Stimulated activated naive B cell treated with anti-CD40 and anti-IgM and Interleukin-4, amounts not matched to agents 10 μg/mL and 1 μg/mL and 100 μg/mL, for 72 hours (primary cell): ENCODE measurements around the gene SIAH2.

Experiments
- ATAC-seq, 2 donors: fragments of 150-1000 bp; cut with Tn5 transposase; replicated peaks; 2 replicates each; pipeline ENCODE4 v1.10.0; 2021; ENCODE audit warnings: moderate library complexity in 1 of 2
- DNase-seq: peaks from one replicate; pipeline ENCODE4 v3.0.0; 2021
- H3K27ac Mint-ChIP-seq: one replicate; pipeline ENCODE4 v1.8.0; 2022; ENCODE audit warnings: mild to moderate bottlenecking, mixed read lengths
- H3K27me3 Mint-ChIP-seq, 2 donors: one replicate each; pipeline ENCODE4 v1.8.0; 2022; ENCODE audit warnings: mixed read lengths in 2 of 2
- H3K36me3 Mint-ChIP-seq, 2 donors: one replicate each; pipeline ENCODE4 v1.8.0; 2022; ENCODE audit warnings: mixed read lengths in 2 of 2, mild to moderate bottlenecking in 1 of 2
- H3K4me1 Mint-ChIP-seq, 2 donors: one replicate each; pipeline ENCODE4 v1.8.0; 2022; ENCODE audit warnings: mixed read lengths in 2 of 2, mild to moderate bottlenecking in 1 of 2
- H3K4me3 Mint-ChIP-seq, 2 donors: one replicate each; pipeline ENCODE4 v1.8.0; 2022; ENCODE audit warnings: mild to moderate bottlenecking in 2 of 2, mixed read lengths in 2 of 2, moderate library complexity in 1 of 2
- H3K9me3 Mint-ChIP-seq, 2 donors: one replicate each; pipeline ENCODE4 v1.8.0; 2022; ENCODE audit warnings: mixed read lengths in 2 of 2, mild to moderate bottlenecking in 1 of 2

The SIAH2 gene

DNA sequence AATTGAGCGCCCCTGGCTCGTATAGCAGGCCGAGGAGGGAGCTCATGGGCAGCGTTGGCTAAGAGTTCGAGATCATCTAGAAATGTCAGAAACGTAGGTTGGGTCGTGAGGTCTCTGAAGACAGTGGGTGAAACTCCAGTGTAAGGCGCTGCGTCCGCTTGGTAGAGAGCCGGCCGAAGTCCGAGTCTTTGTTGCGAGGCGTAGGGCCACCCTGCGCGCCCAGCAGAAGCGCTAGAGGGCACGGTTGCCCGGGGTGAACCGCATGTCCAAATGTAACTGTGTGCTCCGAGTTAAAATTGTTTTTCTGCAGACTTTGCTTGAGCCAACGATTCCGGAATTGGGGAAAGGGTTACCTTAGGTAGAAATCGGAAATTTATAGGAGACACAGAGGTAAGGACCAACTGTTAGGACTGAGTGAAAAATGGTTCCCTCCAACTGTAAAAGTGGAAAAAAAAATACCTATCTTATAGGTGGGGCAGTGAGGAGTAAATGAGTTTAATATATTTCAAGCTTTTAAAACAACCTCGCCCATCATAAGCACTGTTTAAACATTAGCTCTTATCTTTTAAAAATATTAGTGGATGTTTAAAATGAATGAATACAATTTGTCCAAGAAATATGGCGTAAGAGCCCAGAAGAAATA, 993 bp upstream of the SIAH2 start:
- peaks cover 28 to 48% of the 10 kb centered on the region in 2 donors for H3K36me3 Mint-ChIP-seq
- H3K4me1 Mint-ChIP-seq: peaks cover 33 to 57% of the 10 kb centered on the region in 2 donors
- peak overlapping the region; percentile 94 to 100 for H3K4me3 Mint-ChIP-seq
- no peaks in the 10 kb centered on the region for H3K9me3 Mint-ChIP-seq
- peak overlapping the region; percentile 100 for H3K27ac Mint-ChIP-seq
- DNase-seq: peak; percentile 43
- peak; percentile 5 to 8 for ATAC-seq
- H3K27me3 Mint-ChIP-seq: no peaks in the 10 kb centered on the region

DNA sequence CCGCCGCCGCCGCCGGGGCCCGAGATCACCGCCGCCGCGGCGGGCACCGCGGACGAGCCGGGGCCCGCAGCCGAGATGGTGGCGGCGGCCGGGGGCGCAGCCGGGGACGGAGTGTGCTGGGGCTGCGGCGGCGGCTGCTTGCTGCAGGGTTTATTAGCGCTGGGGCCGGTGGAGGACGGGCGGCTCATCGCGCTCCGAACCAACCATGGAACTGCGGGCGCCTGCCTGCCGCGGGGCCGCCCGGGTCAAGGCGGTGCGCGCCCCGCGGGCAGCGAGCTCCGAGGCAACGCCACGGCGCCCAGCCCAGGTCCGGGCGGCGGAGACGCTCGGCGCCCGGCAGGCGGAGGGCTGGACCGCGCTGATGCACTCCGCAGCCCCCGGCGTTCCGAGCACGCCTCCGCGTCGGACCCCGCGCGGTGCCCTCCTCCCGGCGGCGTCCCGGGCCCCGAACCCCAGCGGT, 277 bp downstream of the SIAH2 start:
- Mint-ChIP-seq H3K4me1 (peaks cover 36 to 64% of the 10 kb centered on the region in 2 donors), H3K4me3 (peak overlapping the region; percentile 96 to 100), H3K36me3 (peaks cover 36 to 56% of the 10 kb centered on the region in 2 donors), H3K27me3 (no peaks in the 10 kb centered on the region), H3K27ac (peak overlapping the region; percentile 100), H3K9me3 (no peaks in the 10 kb centered on the region)
- DNase-seq (no peak), ATAC-seq (no peak)

DNA sequence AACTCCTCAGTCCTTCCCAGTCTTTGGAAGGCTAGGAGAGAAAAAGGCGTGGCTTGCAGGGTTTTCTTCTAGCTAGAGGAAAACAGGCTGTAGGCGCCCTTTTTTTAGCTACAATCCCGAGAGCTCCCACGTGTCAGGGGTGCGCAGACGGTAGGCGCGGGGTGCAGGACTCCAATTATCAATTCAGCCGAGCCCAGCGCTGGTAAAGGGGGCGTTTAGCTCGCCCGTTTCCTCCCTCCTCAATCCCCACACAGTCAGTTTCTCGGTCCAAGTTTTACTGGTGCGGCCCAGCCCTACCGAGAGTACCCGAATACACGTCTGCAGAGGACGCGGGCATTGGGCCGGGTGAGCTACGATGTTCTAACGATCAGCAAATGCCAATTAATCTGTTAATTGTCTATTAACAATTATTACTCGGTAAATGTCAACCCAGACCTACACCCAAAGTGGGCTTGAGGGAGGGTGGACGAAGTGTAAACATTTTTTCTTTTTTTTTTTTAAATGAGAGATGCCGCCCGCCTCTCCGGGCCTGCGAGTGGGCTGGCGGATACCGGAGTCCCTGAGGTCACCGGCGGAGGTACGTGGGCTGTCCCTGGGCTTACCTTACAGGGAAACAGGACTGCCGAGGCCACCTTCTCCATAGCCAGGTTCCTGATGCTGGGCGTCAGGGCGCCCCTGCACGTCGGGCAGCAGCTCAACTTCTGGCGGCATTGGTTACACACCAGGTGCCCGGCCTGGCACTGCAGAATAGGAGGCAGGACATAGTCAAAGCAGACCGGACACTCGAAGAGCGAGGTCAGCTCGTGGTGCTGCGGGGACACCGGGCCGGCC, 923 bp downstream of the SIAH2 start:
- no peak for DNase-seq
- Mint-ChIP-seq H3K27ac (peak overlapping the region; percentile 99), H3K4me3 (peak overlapping the region; percentile 93 to 96), H3K27me3 (no peaks in the 10 kb centered on the region), H3K9me3 (no peaks in the 10 kb centered on the region), H3K36me3 (peaks cover 39 to 61% of the 10 kb centered on the region in 2 donors), H3K4me1 (peaks cover 35 to 64% of the 10 kb centered on the region in 2 donors)
- no peak for ATAC-seq

DNA sequence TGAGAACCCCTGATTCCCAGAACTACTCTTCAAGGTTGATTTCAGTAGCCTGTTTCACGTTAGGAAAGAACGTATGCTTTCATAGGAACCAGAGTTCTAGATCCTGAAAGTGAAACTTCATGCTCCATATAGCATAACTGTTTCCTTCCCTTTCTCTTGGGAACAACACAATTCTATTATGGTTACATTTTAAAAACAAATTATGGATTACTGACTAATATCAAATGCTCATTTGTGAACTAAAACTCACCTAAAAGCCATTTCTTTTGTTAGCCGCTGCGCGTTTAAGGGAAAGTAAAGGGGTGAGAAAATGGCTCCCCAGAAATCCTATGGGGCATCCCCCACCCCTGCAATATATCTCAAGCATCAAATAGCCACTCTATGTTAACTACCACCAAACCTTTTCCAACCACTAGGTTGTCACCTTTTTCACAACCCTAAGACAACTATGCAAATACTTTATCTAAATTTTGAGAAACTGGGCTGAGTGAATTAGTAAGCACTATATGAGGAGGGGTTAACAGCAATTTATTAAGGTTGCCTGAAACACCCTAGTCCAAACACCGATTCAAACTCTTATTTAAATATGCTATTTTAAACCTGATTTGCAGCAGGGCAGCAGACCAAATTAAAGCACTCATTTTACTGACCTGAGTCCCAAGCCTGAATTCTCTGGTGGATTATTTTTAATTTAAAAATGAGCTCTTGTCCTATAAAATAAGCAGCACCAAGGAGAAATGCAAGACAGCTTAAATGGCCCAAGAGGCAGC, 2.4 kb downstream of the SIAH2 start:
- H3K4me1 Mint-ChIP-seq: peaks cover 26 to 64% of the 10 kb centered on the region in 2 donors
- peak overlapping the region; percentile 93 to 96 for H3K4me3 Mint-ChIP-seq
- ATAC-seq (peak; percentile 54 to 60), DNase-seq (peak; percentile 75)
- peak overlapping the region; percentile 99 for H3K27ac Mint-ChIP-seq
- H3K27me3 Mint-ChIP-seq: no peaks in the 10 kb centered on the region
- no peaks in the 10 kb centered on the region for H3K9me3 Mint-ChIP-seq
- H3K36me3 Mint-ChIP-seq: peaks cover 47 to 75% of the 10 kb centered on the region in 2 donors

DNA sequence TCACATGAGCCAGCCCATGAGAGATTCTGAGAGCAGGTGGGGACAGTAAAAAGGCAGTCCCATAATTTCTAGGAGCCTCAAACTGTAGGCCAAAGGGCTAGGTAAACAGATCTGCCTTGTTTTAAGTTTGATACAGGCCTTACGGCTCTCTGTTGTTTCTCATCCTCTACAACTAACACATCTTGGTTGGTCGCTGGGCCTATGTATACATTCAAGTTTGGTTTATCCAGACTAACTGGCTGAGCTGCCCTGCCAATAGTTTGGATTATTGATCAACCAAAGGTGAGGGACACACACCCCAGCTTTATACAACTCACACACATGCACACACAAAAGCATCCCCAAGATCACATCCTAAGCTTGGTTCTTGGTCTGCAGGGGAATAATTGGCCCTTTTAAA, 3.0 kb downstream of the SIAH2 start:
- Mint-ChIP-seq H3K36me3 (peaks cover 49 to 78% of the 10 kb centered on the region in 2 donors), H3K4me3 (peak overlapping the region; percentile 93 to 96), H3K27me3 (no peaks in the 10 kb centered on the region), H3K4me1 (peaks cover 23 to 58% of the 10 kb centered on the region in 2 donors), H3K9me3 (no peaks in the 10 kb centered on the region), H3K27ac (peak overlapping the region; percentile 99)
- DNase-seq (no peak), ATAC-seq (no peak)

GRCh38 chr3:150759319-150759718, 3.6 kb downstream of the SIAH2 start:
- DNase-seq (no peak), ATAC-seq (no peak)
- H3K4me3 Mint-ChIP-seq: peak overlapping the region; percentile 93 to 96
- no peaks in the 10 kb centered on the region for H3K27me3 Mint-ChIP-seq
- peak overlapping the region; percentile 99 for H3K27ac Mint-ChIP-seq
- peaks cover 20 to 58% of the 10 kb centered on the region in 2 donors for H3K4me1 Mint-ChIP-seq
- no peaks in the 10 kb centered on the region for H3K9me3 Mint-ChIP-seq
- peaks cover 54 to 80% of the 10 kb centered on the region in 2 donors for H3K36me3 Mint-ChIP-seq

DNA sequence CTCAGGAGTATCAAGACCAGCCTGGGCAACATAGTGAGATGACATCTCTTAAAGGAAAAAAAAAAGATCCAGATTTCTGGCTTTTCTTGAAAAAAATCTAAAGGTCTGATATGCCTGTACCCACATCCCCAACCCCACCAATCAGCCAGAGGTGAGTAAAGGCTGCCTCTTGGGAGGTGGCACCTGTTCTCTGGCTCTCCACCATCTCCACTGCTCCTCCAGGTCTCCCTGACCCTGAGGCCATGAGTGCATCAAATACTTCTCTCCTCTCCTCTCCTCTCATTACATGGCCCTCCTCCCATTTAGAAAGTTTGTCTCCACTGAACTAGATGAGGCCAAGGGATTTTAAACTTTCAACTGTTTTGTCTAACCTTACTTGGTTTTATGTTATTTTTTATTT, 5.2 kb downstream of the SIAH2 start:
- DNase-seq (no peak), ATAC-seq (no peak)
- H3K27ac Mint-ChIP-seq: peak overlapping the region; percentile 63
- no peaks in the 10 kb centered on the region for H3K9me3 Mint-ChIP-seq
- peak overlapping the region; percentile 52 to 56 for H3K4me3 Mint-ChIP-seq
- H3K36me3 Mint-ChIP-seq: peaks cover 59 to 83% of the 10 kb centered on the region in 2 donors
- peaks cover 29 to 65% of the 10 kb centered on the region in 2 donors for H3K4me1 Mint-ChIP-seq
- H3K27me3 Mint-ChIP-seq: no peaks in the 10 kb centered on the region

DNA sequence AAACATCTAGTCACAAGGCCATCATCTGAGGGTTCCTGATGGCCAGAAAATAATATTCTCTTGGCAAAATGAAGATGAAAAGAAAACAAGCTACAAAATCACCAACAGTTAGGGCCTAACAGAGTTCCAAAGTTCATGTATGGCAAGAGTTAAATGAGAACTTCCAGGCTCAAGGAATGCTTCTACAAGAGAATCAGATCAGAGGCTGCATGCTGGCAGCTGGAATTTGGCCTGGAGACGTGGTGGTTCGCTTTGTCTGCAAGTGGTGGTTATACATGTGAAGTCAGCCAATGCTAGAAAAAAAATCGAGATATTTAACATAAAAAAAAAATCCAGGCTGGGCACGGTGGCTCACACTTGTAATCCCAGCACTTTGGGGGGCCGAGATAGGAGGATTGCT, 5.6 kb downstream of the SIAH2 start:
- peaks cover 59 to 86% of the 10 kb centered on the region in 2 donors for H3K36me3 Mint-ChIP-seq
- H3K4me3 Mint-ChIP-seq: peak overlapping the region in 1 of 2 donors; percentile 32
- no peak for ATAC-seq
- H3K9me3 Mint-ChIP-seq: no peaks in the 10 kb centered on the region
- no peaks in the 10 kb centered on the region for H3K27me3 Mint-ChIP-seq
- H3K4me1 Mint-ChIP-seq: peaks cover 32 to 69% of the 10 kb centered on the region in 2 donors
- DNase-seq: no peak
- peak overlapping the region; percentile 63 for H3K27ac Mint-ChIP-seq

DNA sequence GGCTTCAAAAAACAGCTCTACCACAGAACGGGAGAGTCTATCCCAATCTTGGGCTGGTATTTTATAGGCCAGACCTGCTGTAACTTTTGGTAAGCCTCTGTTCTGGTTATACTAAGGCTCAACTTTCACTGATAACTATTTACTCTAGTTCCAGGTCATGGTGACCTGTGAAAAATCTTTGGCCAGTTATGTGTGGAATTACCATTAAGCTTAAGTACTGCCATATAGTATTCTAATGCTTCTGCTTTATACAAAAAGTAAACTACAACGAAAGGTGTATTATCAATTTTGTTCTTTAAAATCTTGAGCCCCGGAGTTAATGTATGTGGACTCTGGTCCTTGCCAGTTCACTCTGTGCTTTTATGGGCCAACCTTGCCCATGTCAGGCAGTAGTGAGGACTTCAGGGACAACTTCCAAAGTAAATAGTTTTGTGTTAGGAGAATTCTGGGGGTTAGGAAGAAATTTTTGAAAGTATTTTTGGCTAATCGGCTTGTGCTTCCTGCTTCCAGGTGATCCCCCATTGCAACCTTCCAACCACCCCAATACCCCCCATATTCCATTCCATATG, 6.4 kb downstream of the SIAH2 start:
- peaks cover 59 to 81% of the 10 kb centered on the region in 2 donors for H3K36me3 Mint-ChIP-seq
- no peak overlapping the region for H3K27ac Mint-ChIP-seq
- H3K4me3 Mint-ChIP-seq: no peak overlapping the region
- peaks cover 36 to 77% of the 10 kb centered on the region in 2 donors for H3K4me1 Mint-ChIP-seq
- ATAC-seq: no peak
- H3K27me3 Mint-ChIP-seq: no peaks in the 10 kb centered on the region
- DNase-seq: no peak
- H3K9me3 Mint-ChIP-seq: no peaks in the 10 kb centered on the region

DNA sequence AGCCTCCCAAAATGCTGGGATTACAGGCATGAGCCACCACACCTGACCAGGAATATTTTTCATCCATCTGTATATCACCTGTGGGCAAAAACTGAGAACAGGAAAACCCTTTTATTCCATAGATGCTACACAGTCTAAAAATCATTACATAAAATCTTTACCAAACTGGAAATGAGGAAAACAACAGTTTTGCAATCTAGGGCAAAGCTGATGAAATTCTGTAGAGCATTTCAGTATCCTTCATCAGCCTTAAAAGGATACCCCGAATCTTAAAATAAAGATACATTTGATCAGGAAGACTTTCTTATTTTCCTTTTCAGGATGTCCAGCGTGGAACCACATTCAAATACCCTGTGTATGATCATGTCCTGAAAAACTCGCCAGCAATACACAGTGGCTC, 7.1 kb downstream of the SIAH2 start:
- ATAC-seq (no peak), DNase-seq (no peak)
- Mint-ChIP-seq H3K27me3 (no peaks in the 10 kb centered on the region), H3K27ac (peak overlapping the region; percentile 42), H3K9me3 (no peaks in the 10 kb centered on the region), H3K4me1 (peaks cover 41 to 84% of the 10 kb centered on the region in 2 donors), H3K36me3 (peaks cover 60 to 80% of the 10 kb centered on the region in 2 donors), H3K4me3 (peak overlapping the region in 1 of 2 donors; percentile 43)

DNA sequence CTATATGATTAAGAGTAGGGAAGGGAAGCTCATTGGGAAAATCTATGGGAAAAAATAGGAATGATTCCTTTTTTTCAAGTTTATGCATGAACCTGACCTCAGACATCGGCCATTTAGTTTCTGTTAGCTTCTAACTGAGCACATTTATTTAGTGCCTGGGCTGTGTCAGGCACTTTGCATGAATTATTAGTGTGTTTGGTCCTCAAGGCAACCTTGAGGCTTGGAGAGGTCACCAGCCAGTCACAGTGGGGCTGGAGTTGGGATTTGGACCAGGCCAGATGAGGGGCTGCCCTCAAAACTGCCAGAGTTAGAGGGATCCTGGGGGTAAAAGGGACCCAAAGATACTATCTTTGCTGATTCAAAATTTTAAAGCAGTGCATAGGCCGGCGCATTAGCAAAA, 8.1 kb downstream of the SIAH2 start:
- Mint-ChIP-seq H3K27ac (no peak overlapping the region), H3K9me3 (no peaks in the 10 kb centered on the region), H3K4me3 (no peak overlapping the region), H3K36me3 (peaks cover 59 to 78% of the 10 kb centered on the region in 2 donors), H3K27me3 (no peaks in the 10 kb centered on the region), H3K4me1 (peaks cover 41 to 87% of the 10 kb centered on the region in 2 donors)
- ATAC-seq (no peak), DNase-seq (no peak)

DNA sequence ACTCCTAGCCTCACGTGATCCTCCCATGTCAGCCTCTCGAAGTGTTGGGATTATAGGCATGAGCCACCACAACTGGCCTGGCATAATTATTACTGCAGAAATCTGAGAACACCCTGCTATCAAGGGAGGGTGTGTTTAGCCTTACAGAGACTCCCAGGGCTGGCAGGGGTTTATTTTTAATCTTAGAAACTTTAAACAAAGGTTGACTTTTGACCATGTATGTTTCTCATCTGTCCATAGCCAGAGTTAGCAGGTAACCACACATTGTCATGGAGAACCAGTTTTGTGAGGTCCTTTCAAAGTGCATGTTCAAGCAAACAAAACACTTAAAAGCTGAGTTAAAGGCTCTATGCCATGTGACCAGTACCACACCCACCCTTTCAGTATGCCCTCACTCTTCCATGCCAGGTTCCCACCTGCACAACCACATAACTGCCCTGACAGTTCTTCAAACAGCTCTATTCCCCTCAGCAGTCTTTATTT, 11.1 kb downstream of the SIAH2 start:
- ATAC-seq (peak in 1 of 2 donors; percentile 15), DNase-seq (no peak)
- peak overlapping the region; percentile 73 for H3K27ac Mint-ChIP-seq
- no peaks in the 10 kb centered on the region for H3K27me3 Mint-ChIP-seq
- H3K4me1 Mint-ChIP-seq: peaks cover 43 to 92% of the 10 kb centered on the region in 2 donors
- H3K4me3 Mint-ChIP-seq: peak overlapping the region in 1 of 2 donors; percentile 23
- H3K36me3 Mint-ChIP-seq: peaks cover 60 to 73% of the 10 kb centered on the region in 2 donors
- H3K9me3 Mint-ChIP-seq: no peaks in the 10 kb centered on the region

DNA sequence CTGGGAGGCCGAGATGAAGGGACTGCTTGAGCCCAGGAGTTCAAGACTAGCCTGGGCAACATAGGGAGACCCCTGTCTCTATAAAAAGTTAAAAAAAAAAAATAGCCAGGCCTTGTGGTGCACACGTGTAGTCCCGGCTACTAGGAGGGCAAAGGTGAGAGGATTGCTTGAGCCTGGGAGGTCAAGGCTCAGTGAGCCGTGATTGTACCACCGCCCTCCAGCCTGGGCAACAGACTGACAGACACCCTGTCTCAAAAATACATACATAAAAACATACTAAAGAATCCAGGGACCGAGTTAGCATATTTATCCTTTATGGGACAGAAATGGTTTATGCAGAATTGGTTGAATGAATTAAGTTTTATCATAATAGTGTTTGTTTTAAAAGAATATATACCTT, 13.7 kb downstream of the SIAH2 start:
- no peaks in the 10 kb centered on the region for H3K27me3 Mint-ChIP-seq
- H3K36me3 Mint-ChIP-seq: peaks cover 65 to 76% of the 10 kb centered on the region in 2 donors
- no peak overlapping the region for H3K27ac Mint-ChIP-seq
- ATAC-seq (no peak), DNase-seq (no peak)
- no peaks in the 10 kb centered on the region for H3K9me3 Mint-ChIP-seq
- H3K4me1 Mint-ChIP-seq: peaks cover 62 to 97% of the 10 kb centered on the region in 2 donors
- peak overlapping the region in 1 of 2 donors; percentile 33 for H3K4me3 Mint-ChIP-seq

DNA sequence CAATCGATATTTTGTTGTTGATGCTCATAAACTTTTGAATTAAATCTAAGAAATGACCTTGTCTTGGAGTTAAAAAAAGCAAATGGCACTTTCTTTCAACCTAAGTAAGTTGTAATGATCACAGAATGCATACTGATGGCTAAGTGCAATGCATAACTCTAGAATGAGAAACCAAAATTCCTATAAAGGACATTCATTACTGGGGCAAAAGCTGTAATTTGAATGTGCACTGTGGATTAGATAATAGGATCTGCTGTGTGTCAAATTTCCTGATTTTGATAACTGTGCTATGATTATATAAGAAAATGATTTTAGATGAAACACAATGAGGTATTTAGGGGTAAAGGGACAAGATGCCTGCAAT, 14.3 kb downstream of the SIAH2 start:
- no peaks in the 10 kb centered on the region for H3K27me3 Mint-ChIP-seq
- peak overlapping the region; percentile 33 to 55 for H3K4me3 Mint-ChIP-seq
- DNase-seq: no peak
- ATAC-seq: no peak
- peaks cover 64 to 75% of the 10 kb centered on the region in 2 donors for H3K36me3 Mint-ChIP-seq
- peaks cover 62 to 97% of the 10 kb centered on the region in 2 donors for H3K4me1 Mint-ChIP-seq
- peak overlapping the region; percentile 53 for H3K27ac Mint-ChIP-seq
- no peaks in the 10 kb centered on the region for H3K9me3 Mint-ChIP-seq
